ENCODE measurements around the gene SAMD4A.

SAMD4A gene

GRCh38 chr14:54836231-54836630 is 269.3 kb downstream of the SAMD4A start:
- no peak for DNase-seq (ENCODE audit: low spot score)

- DNase-seq (ENCODE audit: low spot score), result no peak
Observed at GRCh38 chr14:54837508-54838149, 270.7 kb downstream of the SAMD4A start.

- DNase-seq (ENCODE audit: low spot score), result no peak
Observed at GRCh38 chr14:54838931-54839512, 272.1 kb downstream of the SAMD4A start.

GRCh38 chr14:54839701-54840119 is 272.8 kb downstream of the SAMD4A start:
- DNase-seq (ENCODE audit: low spot score), result no peak

- DNase-seq (ENCODE audit: low spot score), result no peak
Observed at GRCh38 chr14:54840336-54840735, 273.4 kb downstream of the SAMD4A start.

GRCh38 chr14:54840798-54841197 is 273.9 kb downstream of the SAMD4A start:
- DNase-seq (ENCODE audit: low spot score), result no peak
